Loucy (cell line): ENCODE data around the gene WDR26.
A peak's percentile ranks its signal among the peaks of the same experiment; 100 is the strongest.

ENCODE experiments used
- H2AFZ ChIP-seq: fragments of 200-600 bp; sonication (generic); 2 replicates; pipeline ENCODE4 v1.6.0; 2016; ENCODE audit warnings: antibody characterized with exemption, mild to moderate bottlenecking, low read length, moderate library complexity
- H3F3A ChIP-seq: fragments of 200-600 bp; 2 replicates; pipeline ENCODE4 v1.6.0; 2016; ENCODE audit warnings: antibody characterized with exemption, low read depth, mild to moderate bottlenecking
- H3K27me3 ChIP-seq: fragments of 200-600 bp; sonication (generic); 2 replicates; pipeline ENCODE4 v1.6.1; 2014; ENCODE audit warnings: low read length, mild to moderate bottlenecking; ENCODE audit not compliant: insufficient read depth, poor library complexity, severe bottlenecking
- H3K36me3 ChIP-seq: fragments of 200-600 bp; sonication (generic); 2 replicates; pipeline ENCODE4 v1.6.1; 2016; ENCODE audit warnings: low read length; ENCODE audit not compliant: insufficient read depth
- H3K4me1 ChIP-seq: fragments of 200-600 bp; sonication (generic); 2 replicates; pipeline ENCODE4 v1.5.1; 2014; ENCODE audit warnings: low read length, mild to moderate bottlenecking; ENCODE audit not compliant: insufficient read depth, poor library complexity, severe bottlenecking
- H3K4me2 ChIP-seq: fragments of 200-600 bp; sonication (generic); 2 replicates; pipeline ENCODE4 v1.6.0; 2014; ENCODE audit warnings: antibody characterized with exemption, low read length, low read depth, mild to moderate bottlenecking; ENCODE audit not compliant: poor library complexity, severe bottlenecking
- H3K4me3 ChIP-seq: fragments of 200-600 bp; sonication (generic); 2 replicates; pipeline ENCODE4 v1.5.1; 2014; ENCODE audit warnings: low read length, mild to moderate bottlenecking, mixed read lengths; ENCODE audit not compliant: poor library complexity, severe bottlenecking
- H3K79me2 ChIP-seq: fragments of 200-600 bp; sonication (generic); 2 replicates; pipeline ENCODE4 v1.6.1; 2014; ENCODE audit warnings: low read length; ENCODE audit not compliant: insufficient read depth
- H3K9ac ChIP-seq: fragments of 200-600 bp; sonication (generic); 2 replicates; pipeline ENCODE4 v1.6.0; 2014; ENCODE audit warnings: mild to moderate bottlenecking, low read depth, low read length, moderate library complexity; ENCODE audit not compliant: poor library complexity, severe bottlenecking
- H3K9me2 ChIP-seq: fragments of 200-600 bp; sonication (generic); replicated peaks from 2 replicates; pipeline ENCODE4 v1.6.1; 2016; ENCODE audit warnings: low read depth, low read length, mixed read lengths
- H3K9me3 ChIP-seq: fragments of 200-600 bp; sonication (generic); 2 replicates; pipeline ENCODE4 v1.6.1; 2014; ENCODE audit warnings: mild to moderate bottlenecking, antibody characterized with exemption, low read length, low read depth; ENCODE audit not compliant: insufficient read depth
- H4K20me1 ChIP-seq: fragments of 200-600 bp; sonication (generic); 2 replicates; pipeline ENCODE4 v1.6.0; 2014; ENCODE audit warnings: antibody characterized with exemption, low read length, mild to moderate bottlenecking; ENCODE audit not compliant: insufficient read depth, poor library complexity, severe bottlenecking
- EZH2phosphoT487 ChIP-seq: fragments of 200-600 bp; IDR thresholded peaks from 2 replicates; pipeline ENCODE4 v1.6.1; 2018; ENCODE audit warnings: antibody characterized with exemption, mild to moderate bottlenecking, moderate library complexity, borderline replicate concordance
- TF ChIP-seq, protein P1 (sequence below): fragments of 200-600 bp; sonication (generic); conservative IDR thresholded peaks from 2 replicates; pipeline ENCODE4 v1.5.1; 2014; ENCODE audit warnings: mild to moderate bottlenecking, antibody characterized with exemption, low read length

The WDR26 gene

DNA sequence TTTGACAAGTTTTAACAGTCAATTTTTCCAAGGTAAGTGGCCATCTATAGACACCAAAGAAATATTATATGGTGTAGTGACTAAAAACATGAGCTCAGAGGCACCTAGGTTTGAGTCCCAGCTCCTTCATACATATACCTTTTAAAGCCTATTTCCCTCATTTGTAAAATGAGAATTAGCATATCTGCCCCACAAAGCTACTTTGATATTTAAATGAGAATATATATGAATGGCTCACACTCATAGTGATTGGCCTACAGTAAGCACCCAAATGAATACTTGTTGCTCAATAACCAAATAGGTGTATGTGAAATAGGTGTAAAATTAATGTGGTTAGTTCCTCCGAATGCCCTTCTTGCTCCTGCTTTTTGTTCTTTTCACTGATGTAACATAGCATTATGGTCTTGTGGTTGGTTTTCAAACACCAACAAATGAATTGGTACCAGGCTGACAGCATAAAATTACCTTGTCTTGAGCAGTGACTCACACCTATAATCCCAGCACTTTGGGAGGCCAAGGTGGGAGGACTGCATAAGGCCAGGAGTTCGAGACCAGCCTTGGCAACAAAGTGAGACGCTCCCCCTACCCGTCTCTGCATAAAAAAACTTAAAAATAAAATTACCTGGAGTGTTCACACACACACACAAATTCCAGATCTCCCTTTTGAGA is 52.6 kb downstream of the WDR26 start:
- H3K4me1 ChIP-seq: peaks cover 20% of the 10 kb centered on the region
- TF ChIP-seq, protein P1, sequence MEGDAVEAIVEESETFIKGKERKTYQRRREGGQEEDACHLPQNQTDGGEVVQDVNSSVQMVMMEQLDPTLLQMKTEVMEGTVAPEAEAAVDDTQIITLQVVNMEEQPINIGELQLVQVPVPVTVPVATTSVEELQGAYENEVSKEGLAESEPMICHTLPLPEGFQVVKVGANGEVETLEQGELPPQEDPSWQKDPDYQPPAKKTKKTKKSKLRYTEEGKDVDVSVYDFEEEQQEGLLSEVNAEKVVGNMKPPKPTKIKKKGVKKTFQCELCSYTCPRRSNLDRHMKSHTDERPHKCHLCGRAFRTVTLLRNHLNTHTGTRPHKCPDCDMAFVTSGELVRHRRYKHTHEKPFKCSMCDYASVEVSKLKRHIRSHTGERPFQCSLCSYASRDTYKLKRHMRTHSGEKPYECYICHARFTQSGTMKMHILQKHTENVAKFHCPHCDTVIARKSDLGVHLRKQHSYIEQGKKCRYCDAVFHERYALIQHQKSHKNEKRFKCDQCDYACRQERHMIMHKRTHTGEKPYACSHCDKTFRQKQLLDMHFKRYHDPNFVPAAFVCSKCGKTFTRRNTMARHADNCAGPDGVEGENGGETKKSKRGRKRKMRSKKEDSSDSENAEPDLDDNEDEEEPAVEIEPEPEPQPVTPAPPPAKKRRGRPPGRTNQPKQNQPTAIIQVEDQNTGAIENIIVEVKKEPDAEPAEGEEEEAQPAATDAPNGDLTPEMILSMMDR: no peak
- TF ChIP-seq EZH2phosphoT487: no peak
- no peak overlapping the region for H3K4me2 ChIP-seq
- no peaks in the 10 kb centered on the region for H3K9me2 ChIP-seq
- H3K9ac ChIP-seq: no peak overlapping the region
- H3K4me3 ChIP-seq: no peak overlapping the region
- H3F3A ChIP-seq: no peaks in the 10 kb centered on the region
- H4K20me1 ChIP-seq: peaks cover 25% of the 10 kb centered on the region
- H3K27me3 ChIP-seq: peaks cover 13% of the 10 kb centered on the region
- H3K36me3 ChIP-seq: peaks cover 14% of the 10 kb centered on the region
- no peak overlapping the region for H2AFZ ChIP-seq
- no peaks in the 10 kb centered on the region for H3K79me2 ChIP-seq
- no peaks in the 10 kb centered on the region for H3K9me3 ChIP-seq

DNA sequence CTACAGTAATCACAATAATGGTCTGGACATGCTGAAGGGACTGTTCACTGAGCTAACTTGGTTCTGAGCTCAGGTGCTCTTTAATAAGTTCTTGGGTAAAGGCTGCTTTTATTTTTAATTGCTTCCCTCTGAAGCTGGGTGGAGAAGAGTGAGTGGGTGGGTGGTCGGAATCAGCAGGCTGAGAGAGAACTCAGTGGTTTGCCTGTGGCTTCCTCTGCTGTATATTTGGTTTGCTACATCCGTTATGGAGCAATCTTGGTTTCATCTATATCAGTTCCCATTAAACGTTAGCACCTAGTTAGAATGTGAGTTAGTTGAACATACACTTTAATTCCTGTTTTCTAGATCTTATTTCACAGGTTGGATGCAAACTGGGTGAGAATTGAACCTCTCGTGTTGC is 54.6 kb downstream of the WDR26 start:
- Histone ChIP-seq H3K9me3 (no peaks in the 10 kb centered on the region), H4K20me1 (peaks cover 31% of the 10 kb centered on the region), H3K79me2 (no peaks in the 10 kb centered on the region), H3K9me2 (no peaks in the 10 kb centered on the region), H3F3A (no peaks in the 10 kb centered on the region), H3K27me3 (peaks cover 13% of the 10 kb centered on the region), H3K4me1 (peaks cover 20% of the 10 kb centered on the region), H3K9ac (no peak overlapping the region), H2AFZ (no peak overlapping the region), H3K36me3 (peaks cover 30% of the 10 kb centered on the region), H3K4me3 (peak overlapping the region; percentile 41), H3K4me2 (peak overlapping the region; percentile 47)
- TF ChIP-seq, protein P1: no peak
- TF ChIP-seq EZH2phosphoT487: peak; percentile 92; the same call in 1 of the 2 replicates

DNA sequence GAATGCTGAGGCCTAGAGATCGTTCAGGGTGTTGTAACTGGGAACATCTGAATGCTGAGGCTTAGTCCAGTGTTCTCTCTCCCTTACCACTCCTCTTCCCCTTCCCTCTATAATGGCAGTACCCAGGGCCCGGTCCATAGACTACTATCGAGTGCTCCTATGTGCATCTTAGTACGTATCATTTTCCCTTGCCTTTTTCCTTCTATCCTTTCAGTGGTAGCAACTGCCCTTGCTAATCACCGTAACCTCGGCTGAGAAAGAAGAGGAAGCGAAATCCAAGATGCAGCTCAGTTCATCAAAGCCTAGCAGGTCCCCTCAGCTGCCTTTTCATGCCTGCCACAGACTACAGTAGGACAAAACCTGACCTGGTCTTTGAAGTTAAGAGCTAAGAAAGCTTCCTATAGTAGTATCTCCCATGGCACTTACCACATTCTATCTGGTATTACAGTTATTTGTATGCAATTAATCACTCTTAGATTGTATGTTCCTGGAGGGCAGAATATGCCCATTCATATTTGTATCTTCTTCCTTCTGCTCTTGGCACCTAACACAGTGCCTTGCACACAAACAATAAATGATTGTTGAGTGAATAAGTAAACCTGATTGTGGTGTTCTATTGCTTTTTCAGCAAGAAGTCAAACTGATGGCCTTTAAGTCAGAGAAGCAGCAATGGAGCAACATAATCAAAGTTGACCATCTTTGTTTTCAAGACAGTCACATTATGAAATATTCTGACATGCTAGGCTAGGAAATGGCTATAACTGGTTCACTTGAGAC is 55.6 kb downstream of the WDR26 start:
- H3K9ac ChIP-seq: no peak overlapping the region
- no peaks in the 10 kb centered on the region for H3K9me2 ChIP-seq
- H3K4me2 ChIP-seq: no peak overlapping the region
- TF ChIP-seq, protein P1: no peak
- TF ChIP-seq EZH2phosphoT487: no peak
- H3K27me3 ChIP-seq: peaks cover 13% of the 10 kb centered on the region
- no peak overlapping the region for H2AFZ ChIP-seq
- peaks cover 22% of the 10 kb centered on the region for H3K4me1 ChIP-seq
- H3K79me2 ChIP-seq: no peaks in the 10 kb centered on the region
- peaks cover 35% of the 10 kb centered on the region for H4K20me1 ChIP-seq
- H3K36me3 ChIP-seq: peaks cover 40% of the 10 kb centered on the region
- H3K9me3 ChIP-seq: no peaks in the 10 kb centered on the region
- H3K4me3 ChIP-seq: no peak overlapping the region
- no peaks in the 10 kb centered on the region for H3F3A ChIP-seq
